DMS153 treated with DMSO at 0.1 percent for 48 hours (cell line): Measurements from ENCODE around the gene SIL1.
"Not testable (repeated sequence)": the region's sequence is repeated elsewhere in the genome, so short reads cannot be mapped to it uniquely, and the experiment has no call there.

ENCODE experiments used
- DNase-seq: peaks from one replicate; lab custom pipeline; 2025; ENCODE audit not compliant: unreplicated experiment; lab: John Stamatoyannopoulos, UW

SIL1 gene

GRCh38 chr5:139038613-139039305 lies 159.4 kb downstream of the SIL1 start:
- DNase-seq, result no peak

- no peak for DNase-seq
These were observed 160.4 kb downstream of the SIL1 start for GRCh38 chr5:139037732-139038131.

GRCh38 chr5:139036332-139036731 lies 161.8 kb downstream of the SIL1 start:
- DNase-seq, result not testable (repeated sequence)

GRCh38 chr5:139027150-139027549 lies 171.0 kb downstream of the SIL1 start:
- DNase-seq, result no peak

GRCh38 chr5:139025651-139026050 lies 172.5 kb downstream of the SIL1 start:
- no peak for DNase-seq

- no peak for DNase-seq
These were observed 174.9 kb downstream of the SIL1 start for GRCh38 chr5:139023286-139023685.

- no peak for DNase-seq
These were observed 175.6 kb downstream of the SIL1 start for GRCh38 chr5:139022528-139022927.

- no peak for DNase-seq
These were observed 176.8 kb downstream of the SIL1 start for GRCh38 chr5:139021346-139021745.

- no peak for DNase-seq
These were observed 178.3 kb downstream of the SIL1 start for GRCh38 chr5:139019880-139020279.

- DNase-seq, result no peak
These were observed 179.0 kb downstream of the SIL1 start for GRCh38 chr5:139019211-139019610.

- no peak for DNase-seq
These were observed 180.5 kb downstream of the SIL1 start for GRCh38 chr5:139017624-139018023.

GRCh38 chr5:139016186-139016585 lies 182.0 kb downstream of the SIL1 start:
- no peak for DNase-seq

GRCh38 chr5:139014726-139015125 lies 183.4 kb downstream of the SIL1 start:
- no peak for DNase-seq

GRCh38 chr5:139012176-139012575 lies 186.0 kb downstream of the SIL1 start:
- no peak for DNase-seq

GRCh38 chr5:139011156-139011555 lies 187.0 kb downstream of the SIL1 start:
- DNase-seq, result not testable (repeated sequence)

- no peak for DNase-seq
These were observed 193.5 kb downstream of the SIL1 start for GRCh38 chr5:139004374-139005307.

- no peak for DNase-seq
These were observed 198.5 kb downstream of the SIL1 start for GRCh38 chr5:138999674-139000073.

- DNase-seq, result no peak
These were observed 199.6 kb downstream of the SIL1 start for GRCh38 chr5:138998521-138998920.

- DNase-seq, result no peak
These were observed 202.0 kb downstream of the SIL1 start for GRCh38 chr5:138996120-138996519.

GRCh38 chr5:138990986-138991590 lies 207.1 kb downstream of the SIL1 start:
- DNase-seq, result no peak

- DNase-seq, result no peak
These were observed 208.4 kb downstream of the SIL1 start for GRCh38 chr5:138989720-138990119.
